Esophagus muscularis mucosa (tissue), 4 donors: ENCODE data around the gene WFDC1. TPM values are rescaled to one million over a fixed set of nuclear protein-coding genes. Genes with fewer than 3 reads are reported as not detected.

Experiments used
- DNase-seq: peaks from one replicate; pipeline ENCODE4 v3.0.0-alpha.2; 2017; ENCODE audit errors: extremely low spot score
- H3K27ac ChIP-seq, 4 donors: fragments of 200-600 bp; sonication (generic); replicated peaks in 1 of 4; 1 replicate in 3 of 4; 2 replicates in 1 of 4; pipeline ENCODE4 v1.5.1; 2016 to 2019; ENCODE audit warnings: mild to moderate bottlenecking in 1 of 4
- H3K27me3 ChIP-seq, 4 donors: fragments of 200-600 bp; sonication (generic); one replicate each; pipeline versions ENCODE4 v1.5.1 to v1.6.0; 2016 to 2019
- H3K36me3 ChIP-seq, 4 donors: fragments of 200-600 bp; sonication (generic); one replicate each; pipeline ENCODE4 v1.5.1; 2016 to 2019
- H3K4me1 ChIP-seq, 4 donors: fragments of 200-600 bp; sonication (generic); one replicate each; pipeline ENCODE4 v1.5.1; 2016 to 2019
- H3K4me3 ChIP-seq, 4 donors: fragments of 200-600 bp; sonication (generic); 1 replicate in 2 of 4; 2 replicates in 2 of 4; pipeline ENCODE4 v1.5.1; 2016 to 2019; ENCODE audit warnings: mild to moderate bottlenecking in 4 of 4, moderate library complexity in 1 of 4
- H3K9me3 ChIP-seq, 4 donors: fragments of 200-600 bp; sonication (generic); 1 replicate in 3 of 4; 2 replicates in 1 of 4; pipeline ENCODE4 v1.5.1; 2016 to 2019
- CTCF ChIP-seq, 3 experiments: fragments of 200-600 bp in 2 of 3; fragments of 450-650 bp in 1 of 3; sonication (generic) in 2 of 3; IDR thresholded peaks; one replicate each; pipeline ENCODE4 v1.5.1; 2017 to 2019; ENCODE audit warnings: antibody characterized with exemption in 3 of 3, mild to moderate bottlenecking in 2 of 3, moderate library complexity in 1 of 3
- EP300 ChIP-seq: sonication (generic); formaldehyde crosslinking; IDR thresholded peaks from one replicate; pipeline ENCODE4 v1.6.1; 2017; ENCODE audit warnings: antibody characterized with exemption
- POLR2A ChIP-seq: fragments of 450-650 bp; IDR thresholded peaks from one replicate; pipeline ENCODE4 v1.6.1; 2017; ENCODE audit warnings: antibody characterized with exemption, moderate library complexity, mild to moderate bottlenecking, low read depth
- POLR2AphosphoS5 ChIP-seq, 2 donors: sonication (generic); formaldehyde crosslinking; IDR thresholded peaks; one replicate each; pipeline ENCODE4 v1.6.1; 2017; ENCODE audit warnings: antibody characterized with exemption in 2 of 2
- whole genome bisulfite sequencing: methylation state at CpG from one replicate; pipeline ENCODE4 v1.1.5; 2018; 5-methylcytosine and 5-hydroxymethylcytosine counted together
- intact Hi-C: fragments of 100-400 bp; cut with DNase I; formaldehyde crosslinking; loops from one replicate; pipeline ENCODE4 v1.15.1; 2023
- total RNA-seq, 4 donors: library from RNA; depleted of rRNA; stranded (reverse); fragments of >200 nt; gene quantifications; one replicate each; pipeline versions ENCODE4 v1.1.0 to v1.2.1, GENCODE V29; 2016

Gene WFDC1
- total RNA-seq, 4 donors from 2014 or later: 4.6 to 29.9 (median 15.6) TPM

GRCh38 chr16:84359326-84359725, 64.6 kb downstream of the WFDC1 start:
- 84% methylated on average over 7 of the region's 8 CpGs for WGBS

GRCh38 chr16:84360170-84360569, 65.5 kb downstream of the WFDC1 start:
- intact Hi-C loops: no loop called here
- DNase-seq: no peak
- H3K4me1 ChIP-seq: peaks cover 0 to 16% (median 12%) of the 10 kb centered on the region in 4 donors
- WGBS: 81% methylated on average over 15 of the region's 15 CpGs
- no peaks in the 10 kb centered on the region for H3K9me3 ChIP-seq
- TF ChIP-seq POLR2AphosphoS5 (IDR thresholded peaks at IDR 0.05) (no peak), CTCF (IDR thresholded peaks at IDR 0.05) (no peak), POLR2A (no peak), EP300 (no peak)
- no peak overlapping the region for H3K4me3 ChIP-seq
- no peak overlapping the region for H3K27ac ChIP-seq
- no peaks in the 10 kb centered on the region for H3K27me3 ChIP-seq
- no peaks in the 10 kb centered on the region for H3K36me3 ChIP-seq

More at GRCh38 chr16:84359326-84359725, 64.6 kb downstream of the WFDC1 start:
- Histone ChIP-seq H3K4me3 (no peak overlapping the region), H3K4me1 (peaks cover 0 to 16% (median 12%) of the 10 kb centered on the region in 4 donors), H3K27ac (no peak overlapping the region), H3K9me3 (no peaks in the 10 kb centered on the region), H3K36me3 (no peaks in the 10 kb centered on the region), H3K27me3 (no peaks in the 10 kb centered on the region)
- no peak for DNase-seq
- intact Hi-C loops: no loop called here
- TF ChIP-seq CTCF (IDR thresholded peaks at IDR 0.05): no peak
- no peak for TF ChIP-seq POLR2AphosphoS5 (IDR thresholded peaks at IDR 0.05)
- TF ChIP-seq POLR2A: no peak
- TF ChIP-seq EP300: no peak

GRCh38 chr16:84360748-84361147, 66.1 kb downstream of the WFDC1 start:
- intact Hi-C loops: no loop called here
- Histone ChIP-seq H3K36me3 (no peaks in the 10 kb centered on the region), H3K4me3 (no peak overlapping the region), H3K27ac (no peak overlapping the region), H3K4me1 (peaks cover 0 to 16% (median 12%) of the 10 kb centered on the region in 4 donors), H3K9me3 (no peaks in the 10 kb centered on the region), H3K27me3 (no peaks in the 10 kb centered on the region)
- 84% methylated on average over 4 of the region's 4 CpGs for WGBS
- TF ChIP-seq EP300: no peak
- TF ChIP-seq CTCF (IDR thresholded peaks at IDR 0.05): no peak
- no peak for TF ChIP-seq POLR2AphosphoS5 (IDR thresholded peaks at IDR 0.05)
- TF ChIP-seq POLR2A: no peak
- DNase-seq: no peak

GRCh38 chr16:84361546-84361945, 66.9 kb downstream of the WFDC1 start:
- no peaks in the 10 kb centered on the region for H3K36me3 ChIP-seq
- 86% methylated on average over 5 of the region's 5 CpGs for WGBS
- peaks cover 0 to 11% (median 9%) of the 10 kb centered on the region in 4 donors for H3K4me1 ChIP-seq
- no peak overlapping the region for H3K27ac ChIP-seq
- H3K27me3 ChIP-seq: peaks cover 0 to 4% (median 0%) of the 10 kb centered on the region in 4 donors
- TF ChIP-seq CTCF (IDR thresholded peaks at IDR 0.05) (no peak), EP300 (no peak), POLR2AphosphoS5 (IDR thresholded peaks at IDR 0.05) (no peak), POLR2A (no peak)
- no peak overlapping the region for H3K4me3 ChIP-seq
- H3K9me3 ChIP-seq: no peaks in the 10 kb centered on the region
- intact Hi-C loops: no loop called here
- no peak for DNase-seq

- intact Hi-C loops: no loop called here
Observed at GRCh38 chr16:84362471-84362941, 67.8 kb downstream of the WFDC1 start.

More at GRCh38 chr16:84362471-84362941, 67.8 kb downstream of the WFDC1 start:
- Histone ChIP-seq H3K4me1 (peaks cover 0 to 2% (median under 1%) of the 10 kb centered on the region in 4 donors), H3K27me3 (peaks cover 0 to 13% (median 4%) of the 10 kb centered on the region in 4 donors), H3K36me3 (no peaks in the 10 kb centered on the region), H3K9me3 (no peaks in the 10 kb centered on the region), H3K4me3 (no peak overlapping the region), H3K27ac (no peak overlapping the region)
- TF ChIP-seq POLR2AphosphoS5 (IDR thresholded peaks at IDR 0.05) (no peak), CTCF (IDR thresholded peaks at IDR 0.05) (no peak), EP300 (no peak), POLR2A (no peak)
- DNase-seq: no peak
- 67% methylated on average over 13 of the region's 13 CpGs for WGBS
